ENCODE data around the gene LRRC23.

DNA sequence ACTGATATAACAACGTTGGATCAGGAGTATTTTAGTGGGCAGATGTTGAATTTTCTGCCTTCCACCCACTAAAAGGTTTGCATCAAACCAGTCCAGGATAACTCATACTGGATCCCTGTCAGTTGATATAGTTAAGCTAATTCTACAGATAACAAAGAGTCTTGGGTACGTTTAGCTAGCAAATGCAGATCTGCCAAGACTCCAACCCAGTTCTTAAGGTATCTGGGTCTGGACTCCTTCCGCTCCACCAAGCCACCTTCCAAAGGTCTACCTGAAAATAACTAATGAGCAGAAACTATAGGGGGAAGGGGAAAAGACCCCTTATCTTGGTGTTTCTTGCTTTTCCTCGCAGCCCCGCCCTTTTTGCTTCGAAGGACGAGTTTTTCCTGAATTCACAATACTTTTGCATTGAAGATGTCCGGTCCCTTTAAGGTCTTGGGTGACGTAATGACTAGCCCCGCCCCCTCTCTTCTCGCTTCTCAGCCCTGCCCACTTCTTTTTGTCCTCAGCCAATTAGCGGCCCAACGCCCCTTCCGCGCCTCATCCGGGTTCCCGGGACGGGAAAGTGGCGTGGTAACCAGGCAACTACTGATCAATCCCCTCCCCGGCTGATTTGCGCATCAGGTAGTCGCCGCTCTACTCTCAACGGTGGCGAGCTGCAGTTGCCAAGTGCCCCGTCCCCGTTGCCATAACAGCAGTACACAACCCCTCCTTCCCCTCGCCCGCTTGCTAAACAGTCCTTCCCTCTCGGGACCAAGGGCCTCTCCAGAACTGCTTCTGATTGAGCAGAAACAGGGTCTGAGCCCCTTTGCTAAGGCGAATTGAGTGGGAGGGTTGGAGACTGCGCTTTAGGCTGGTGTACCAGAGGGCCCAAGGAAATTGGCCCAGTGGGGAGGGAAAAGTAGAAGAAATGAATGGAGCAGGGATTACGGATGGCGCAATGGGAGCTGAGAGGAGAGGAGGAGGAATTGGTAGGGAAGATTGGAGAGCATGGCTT, at the start of gene LRRC23:
- no peak for TF ChIP-seq POLR2A (IDR thresholded peaks at IDR 0.05)
- TF ChIP-seq, protein P1, sequence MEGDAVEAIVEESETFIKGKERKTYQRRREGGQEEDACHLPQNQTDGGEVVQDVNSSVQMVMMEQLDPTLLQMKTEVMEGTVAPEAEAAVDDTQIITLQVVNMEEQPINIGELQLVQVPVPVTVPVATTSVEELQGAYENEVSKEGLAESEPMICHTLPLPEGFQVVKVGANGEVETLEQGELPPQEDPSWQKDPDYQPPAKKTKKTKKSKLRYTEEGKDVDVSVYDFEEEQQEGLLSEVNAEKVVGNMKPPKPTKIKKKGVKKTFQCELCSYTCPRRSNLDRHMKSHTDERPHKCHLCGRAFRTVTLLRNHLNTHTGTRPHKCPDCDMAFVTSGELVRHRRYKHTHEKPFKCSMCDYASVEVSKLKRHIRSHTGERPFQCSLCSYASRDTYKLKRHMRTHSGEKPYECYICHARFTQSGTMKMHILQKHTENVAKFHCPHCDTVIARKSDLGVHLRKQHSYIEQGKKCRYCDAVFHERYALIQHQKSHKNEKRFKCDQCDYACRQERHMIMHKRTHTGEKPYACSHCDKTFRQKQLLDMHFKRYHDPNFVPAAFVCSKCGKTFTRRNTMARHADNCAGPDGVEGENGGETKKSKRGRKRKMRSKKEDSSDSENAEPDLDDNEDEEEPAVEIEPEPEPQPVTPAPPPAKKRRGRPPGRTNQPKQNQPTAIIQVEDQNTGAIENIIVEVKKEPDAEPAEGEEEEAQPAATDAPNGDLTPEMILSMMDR (IDR thresholded peaks at IDR 0.05), result no peak
